HG02610 (cell line): ENCODE measurements around the gene STRBP.

Experiments used
- ATAC-seq: cut with Tn5 transposase; IDR thresholded peaks from one replicate; pipeline ENCODE4 v1.9.1; 2021; ENCODE audit warnings: mild to moderate bottlenecking, moderate library complexity; ENCODE audit not compliant: unreplicated experiment

The STRBP gene

GRCh38 chr9:123138163-123138562 is 130.2 kb downstream of the STRBP start:
- no peak for ATAC-seq

- ATAC-seq, result no peak
Observed at GRCh38 chr9:123135430-123135829, 133.0 kb downstream of the STRBP start.

- no peak for ATAC-seq
Observed at GRCh38 chr9:123132696-123133095, 135.7 kb downstream of the STRBP start.

- ATAC-seq, result no peak
Observed at GRCh38 chr9:123131993-123132392, 136.4 kb downstream of the STRBP start.

- ATAC-seq, result no peak
Observed at GRCh38 chr9:123131258-123131657, 137.1 kb downstream of the STRBP start.

GRCh38 chr9:123129423-123129822 is 139.0 kb downstream of the STRBP start:
- ATAC-seq, result no peak

GRCh38 chr9:123128591-123128990 is 139.8 kb downstream of the STRBP start:
- ATAC-seq, result no peak

- no peak for ATAC-seq
Observed at GRCh38 chr9:123127512-123128075, 140.8 kb downstream of the STRBP start.

- ATAC-seq, result no peak
Observed at GRCh38 chr9:123121457-123121856, 146.9 kb downstream of the STRBP start.

GRCh38 chr9:123120953-123121352 is 147.4 kb downstream of the STRBP start:
- ATAC-seq, result no peak

GRCh38 chr9:123120131-123120530 is 148.3 kb downstream of the STRBP start:
- ATAC-seq, result no peak

GRCh38 chr9:123119566-123119965 is 148.8 kb downstream of the STRBP start:
- ATAC-seq, result no peak

GRCh38 chr9:123116036-123116435 is 152.3 kb downstream of the STRBP start:
- no peak for ATAC-seq

- ATAC-seq, result no peak
Observed at GRCh38 chr9:123115146-123115913, 153.1 kb downstream of the STRBP start.

- ATAC-seq, result no peak
Observed at GRCh38 chr9:123113185-123113584, 155.2 kb downstream of the STRBP start.

GRCh38 chr9:123112015-123112975 is 156.1 kb downstream of the STRBP start:
- ATAC-seq, result no peak

- no peak for ATAC-seq
Observed at GRCh38 chr9:123111427-123112014, 156.9 kb downstream of the STRBP start.

GRCh38 chr9:123109540-123110279 is 158.7 kb downstream of the STRBP start:
- no peak for ATAC-seq

- ATAC-seq, result no peak
Observed at GRCh38 chr9:123108976-123109375, 159.4 kb downstream of the STRBP start.

- no peak for ATAC-seq
Observed at GRCh38 chr9:123107639-123108285, 160.6 kb downstream of the STRBP start.
